ENCODE results near the gene SELENBP1. TPM values are rescaled to one million over a fixed set of nuclear protein-coding genes. Genes with fewer than 3 reads are reported as not detected.
A peak's percentile ranks its signal among the peaks of the same experiment; 100 is the strongest.

SELENBP1 gene
- total RNA-seq, 5 donors from 2014 or later (not counting 1 experiment from before 2014, with no cell fraction given), result 0.72 to 1.2 (median 0.93) TPM; not detected in 2

GRCh38 chr1:151407304-151407703 is 34.8 kb upstream of the SELENBP1 start:
- WGBS (ENCODE audit: insufficient coverage), result no CpG with 5 or more reads among the region's 3 CpGs
- ATAC-seq (replicated peaks in 1 of 4), result no peak
- CTCF ChIA-PET, result no interaction called here
- H3K27me3 Mint-ChIP-seq, result no peaks in the 10 kb centered on the region
- no peak overlapping the region for H3K27ac Mint-ChIP-seq
- no peak for DNase-seq
- H3K9me3 Mint-ChIP-seq, result no peaks in the 10 kb centered on the region
- Histone ChIP-seq H3K36me3 (ENCODE audit: control insufficient read depth in 2 of 2, extremely low read depth in 1 of 2, insufficient read depth in 1 of 2, low read length in 1 of 2) (peaks cover 11 to 90% of the 10 kb centered on the region in 2 donors), H3K4me3 (ENCODE audit: control insufficient read depth in 1 of 2, extremely low read depth in 1 of 2, low read length in 1 of 2) (no peak overlapping the region), H3K27me3 (replicated peaks in 1 of 2; ENCODE audit: control insufficient read depth in 2 of 2, extremely low read depth in 1 of 2, insufficient read depth in 2 of 2, low read length in 1 of 2) (no peaks in the 10 kb centered on the region), H3K27ac (ENCODE audit: low read length) (no peak overlapping the region), H3K9me3 (no peaks in the 10 kb centered on the region), H3K4me1 (ENCODE audit: control insufficient read depth in 1 of 2, extremely low read depth in 1 of 2, insufficient read depth in 2 of 2, low read length in 2 of 2) (no peaks in the 10 kb centered on the region)
- POLR2A ChIA-PET, result interaction anchor here in 1 of 2 donors (0.7 kb wide), 1 partner anchor 41 kb away, joined by 3 read pairs; no protein-coding TSS in a partner anchor
- H3K4me1 Mint-ChIP-seq, result peaks cover 0 to 3% (median 0%) of the 10 kb centered on the region in 3 donors
- no peak overlapping the region for H3K4me3 Mint-ChIP-seq
- H3K36me3 Mint-ChIP-seq, result peaks cover 62% of the 10 kb centered on the region

GRCh38 chr1:151406176-151406575 is 33.7 kb upstream of the SELENBP1 start:
- ATAC-seq (replicated peaks in 1 of 4) (no peak), DNase-seq (no peak)
- Mint-ChIP-seq H3K9me3 (no peaks in the 10 kb centered on the region), H3K36me3 (peaks cover 65% of the 10 kb centered on the region), H3K27ac (peak overlapping the region; percentile 33 to 62), H3K4me1 (peaks cover 8 to 9% (median 9%) of the 10 kb centered on the region in 3 donors), H3K4me3 (no peak overlapping the region), H3K27me3 (no peaks in the 10 kb centered on the region)
- no peak overlapping the region for H3K27ac ChIP-seq (ENCODE audit: low read length)
- CTCF ChIA-PET, result no interaction called here
- WGBS (ENCODE audit: insufficient coverage), result 100% methylated on average over 1 of the region's 8 CpGs
- no peaks in the 10 kb centered on the region for H3K9me3 ChIP-seq
- no peaks in the 10 kb centered on the region for H3K4me1 ChIP-seq (ENCODE audit: control insufficient read depth in 1 of 2, extremely low read depth in 1 of 2, insufficient read depth in 2 of 2, low read length in 2 of 2)
- POLR2A ChIA-PET, result no interaction called here
- H3K4me3 ChIP-seq (ENCODE audit: control insufficient read depth in 1 of 2, extremely low read depth in 1 of 2, low read length in 1 of 2), result no peak overlapping the region
- H3K36me3 ChIP-seq (ENCODE audit: control insufficient read depth in 2 of 2, extremely low read depth in 1 of 2, insufficient read depth in 1 of 2, low read length in 1 of 2), result peaks cover 13 to 90% of the 10 kb centered on the region in 2 donors
- no peaks in the 10 kb centered on the region for H3K27me3 ChIP-seq (replicated peaks in 1 of 2; ENCODE audit: control insufficient read depth in 2 of 2, extremely low read depth in 1 of 2, insufficient read depth in 2 of 2, low read length in 1 of 2)

- H3K27ac Mint-ChIP-seq, result peak overlapping the region in 1 of 2 donors; percentile 41
- peak in 1 of 4 experiments; percentile 24 for ATAC-seq (replicated peaks in 1 of 4)
- DNase-seq, result no peak
- no peaks in the 10 kb centered on the region for H3K27me3 ChIP-seq (replicated peaks in 1 of 2; ENCODE audit: control insufficient read depth in 2 of 2, extremely low read depth in 1 of 2, insufficient read depth in 2 of 2, low read length in 1 of 2)
- peaks cover 5 to 6% of the 10 kb centered on the region in 2 experiments for H3K4me1 ChIP-seq (ENCODE audit: control insufficient read depth in 1 of 2, extremely low read depth in 1 of 2, insufficient read depth in 2 of 2, low read length in 2 of 2)
- no peaks in the 10 kb centered on the region for H3K9me3 ChIP-seq
- H3K36me3 ChIP-seq (ENCODE audit: control insufficient read depth in 2 of 2, extremely low read depth in 1 of 2, insufficient read depth in 1 of 2, low read length in 1 of 2), result peaks cover 20 to 90% of the 10 kb centered on the region in 2 donors
- H3K4me3 ChIP-seq (ENCODE audit: control insufficient read depth in 1 of 2, extremely low read depth in 1 of 2, low read length in 1 of 2), result no peak overlapping the region
- no peak overlapping the region for H3K27ac ChIP-seq (ENCODE audit: low read length)
- CTCF ChIA-PET, result no interaction called here
- 96% methylated on average over 10 of the region's 13 CpGs for WGBS (ENCODE audit: insufficient coverage)
- H3K9me3 Mint-ChIP-seq, result no peaks in the 10 kb centered on the region
- H3K27me3 Mint-ChIP-seq, result no peaks in the 10 kb centered on the region
- H3K4me3 Mint-ChIP-seq, result no peak overlapping the region
- peaks cover 64% of the 10 kb centered on the region for H3K36me3 Mint-ChIP-seq
- POLR2A ChIA-PET, result no interaction called here
- peaks cover 16 to 17% (median 17%) of the 10 kb centered on the region in 3 donors for H3K4me1 Mint-ChIP-seq
Observed at GRCh38 chr1:151405187-151405951, 32.9 kb upstream of the SELENBP1 start.

- no peaks in the 10 kb centered on the region for H3K9me3 ChIP-seq
- ATAC-seq (replicated peaks in 1 of 4) (no peak), DNase-seq (no peak)
- peak overlapping the region; percentile 26 to 69 for H3K27ac Mint-ChIP-seq
- ChIA-PET CTCF (no interaction called here), POLR2A (interaction anchor here in 1 of 2 donors (0.6 kb wide), 1 partner anchor 89 kb away, joined by 3 read pairs; no protein-coding TSS in a partner anchor)
- no peaks in the 10 kb centered on the region for H3K9me3 Mint-ChIP-seq
- peaks cover 12 to 14% of the 10 kb centered on the region in 2 experiments for H3K4me1 ChIP-seq (ENCODE audit: control insufficient read depth in 1 of 2, extremely low read depth in 1 of 2, insufficient read depth in 2 of 2, low read length in 2 of 2)
- no peak overlapping the region for H3K27ac ChIP-seq (ENCODE audit: low read length)
- H3K4me3 Mint-ChIP-seq, result no peak overlapping the region
- no peaks in the 10 kb centered on the region for H3K27me3 ChIP-seq (replicated peaks in 1 of 2; ENCODE audit: control insufficient read depth in 2 of 2, extremely low read depth in 1 of 2, insufficient read depth in 2 of 2, low read length in 1 of 2)
- H3K36me3 Mint-ChIP-seq, result peaks cover 59% of the 10 kb centered on the region
- peaks cover 14 to 74% of the 10 kb centered on the region in 2 donors for H3K36me3 ChIP-seq (ENCODE audit: control insufficient read depth in 2 of 2, extremely low read depth in 1 of 2, insufficient read depth in 1 of 2, low read length in 1 of 2)
- H3K4me3 ChIP-seq (ENCODE audit: control insufficient read depth in 1 of 2, extremely low read depth in 1 of 2, low read length in 1 of 2), result no peak overlapping the region
- H3K4me1 Mint-ChIP-seq, result peaks cover 27 to 32% (median 28%) of the 10 kb centered on the region in 3 donors
- no CpG with 5 or more reads among the region's 3 CpGs for WGBS (ENCODE audit: insufficient coverage)
- H3K27me3 Mint-ChIP-seq, result no peaks in the 10 kb centered on the region
Observed at GRCh38 chr1:151403612-151404011, 31.1 kb upstream of the SELENBP1 start.

GRCh38 chr1:151402764-151403163 is 30.3 kb upstream of the SELENBP1 start:
- ChIA-PET CTCF (interaction anchor here (0.9 to 1.3 kb wide), 2 partner anchors 62 to 102 kb away, joined by 3 to 4 read pairs; no protein-coding TSS in a partner anchor), POLR2A (interaction anchor here (0.5 to 0.6 kb wide), 3 partner anchors 10 to 209 kb away, joined by 3 to 5 read pairs (median 5); no protein-coding TSS in a partner anchor)
- Mint-ChIP-seq H3K4me3 (no peak overlapping the region), H3K27ac (peak overlapping the region in 1 of 2 donors; percentile 39), H3K9me3 (no peaks in the 10 kb centered on the region), H3K27me3 (no peaks in the 10 kb centered on the region), H3K4me1 (peaks cover 28 to 32% (median 32%) of the 10 kb centered on the region in 3 donors), H3K36me3 (peaks cover 57% of the 10 kb centered on the region)
- Histone ChIP-seq H3K4me1 (ENCODE audit: control insufficient read depth in 1 of 2, extremely low read depth in 1 of 2, insufficient read depth in 2 of 2, low read length in 2 of 2) (peaks cover 13 to 17% of the 10 kb centered on the region in 2 experiments), H3K36me3 (ENCODE audit: control insufficient read depth in 2 of 2, extremely low read depth in 1 of 2, insufficient read depth in 1 of 2, low read length in 1 of 2) (peaks cover 9 to 65% of the 10 kb centered on the region in 2 donors), H3K9me3 (no peaks in the 10 kb centered on the region), H3K27me3 (replicated peaks in 1 of 2; ENCODE audit: control insufficient read depth in 2 of 2, extremely low read depth in 1 of 2, insufficient read depth in 2 of 2, low read length in 1 of 2) (no peaks in the 10 kb centered on the region), H3K27ac (ENCODE audit: low read length) (no peak overlapping the region), H3K4me3 (ENCODE audit: control insufficient read depth in 1 of 2, extremely low read depth in 1 of 2, low read length in 1 of 2) (no peak overlapping the region)
- ATAC-seq (replicated peaks in 1 of 4), result no peak
- WGBS (ENCODE audit: insufficient coverage), result 83% methylated on average over 1 of the region's 2 CpGs
- no peak for DNase-seq

- no peaks in the 10 kb centered on the region for H3K27me3 Mint-ChIP-seq
- peak overlapping the region; percentile 13 to 61 for H3K27ac Mint-ChIP-seq
- Histone ChIP-seq H3K4me3 (ENCODE audit: control insufficient read depth in 1 of 2, extremely low read depth in 1 of 2, low read length in 1 of 2) (no peak overlapping the region), H3K9me3 (no peaks in the 10 kb centered on the region), H3K36me3 (ENCODE audit: control insufficient read depth in 2 of 2, extremely low read depth in 1 of 2, insufficient read depth in 1 of 2, low read length in 1 of 2) (peaks cover 9 to 56% of the 10 kb centered on the region in 2 donors), H3K4me1 (ENCODE audit: control insufficient read depth in 1 of 2, extremely low read depth in 1 of 2, insufficient read depth in 2 of 2, low read length in 2 of 2) (peaks cover 13 to 17% of the 10 kb centered on the region in 2 experiments), H3K27me3 (replicated peaks in 1 of 2; ENCODE audit: control insufficient read depth in 2 of 2, extremely low read depth in 1 of 2, insufficient read depth in 2 of 2, low read length in 1 of 2) (no peaks in the 10 kb centered on the region), H3K27ac (ENCODE audit: low read length) (no peak overlapping the region)
- H3K36me3 Mint-ChIP-seq, result peaks cover 52% of the 10 kb centered on the region
- ChIA-PET POLR2A (interaction anchor here in 1 of 2 donors (0.6 to 0.7 kb wide), 2 partner anchors 9 to 35 kb away, joined by 3 to 4 read pairs; no protein-coding TSS in a partner anchor), CTCF (interaction anchor here (0.9 to 1.3 kb wide), 2 partner anchors 61 to 101 kb away, joined by 3 to 4 read pairs; no protein-coding TSS in a partner anchor)
- ATAC-seq (replicated peaks in 1 of 4) (no peak), DNase-seq (no peak)
- no peaks in the 10 kb centered on the region for H3K9me3 Mint-ChIP-seq
- WGBS (ENCODE audit: insufficient coverage), result no CpG with 5 or more reads among the region's 2 CpGs
- peaks cover 28 to 32% (median 32%) of the 10 kb centered on the region in 3 donors for H3K4me1 Mint-ChIP-seq
- peak overlapping the region; percentile 29 to 100 (median 60) for H3K4me3 Mint-ChIP-seq
Observed at GRCh38 chr1:151401860-151402259, 29.4 kb upstream of the SELENBP1 start.

Measured in T-cell (primary cell).